Liver (tissue), 9 donors: Measurements from ENCODE around the gene ATP6V1G3. TPM values are rescaled to one million over a fixed set of nuclear protein-coding genes. Genes with fewer than 3 reads are reported as not detected.

Source experiments
- DNase-seq: peaks from one replicate; pipeline ENCODE4 v3.0.0-alpha.2; 2017; ENCODE audit warnings: low spot score
- H3K27ac ChIP-seq, 2 donors: one replicate each; pipeline ENCODE4 v1.7.0; 2013; ENCODE audit warnings: inconsistent platforms in 2 of 2, low read length in 2 of 2, control low read depth in 1 of 2, low read depth in 1 of 2, mild to moderate bottlenecking in 1 of 2
- H3K27me3 ChIP-seq, 4 donors: one replicate each; pipeline versions ENCODE4 v1.6.1 to v1.7.0; 2013; ENCODE audit warnings: low read length in 3 of 4, inconsistent platforms in 1 of 4, mild to moderate bottlenecking in 1 of 4, moderate library complexity in 1 of 4; ENCODE audit not compliant: control insufficient read depth in 4 of 4, insufficient read depth in 4 of 4
- H3K36me3 ChIP-seq, 4 donors: one replicate each; pipeline versions ENCODE4 v1.6.1 to v1.7.0; 2013; ENCODE audit warnings: low read length in 3 of 4, mild to moderate bottlenecking in 3 of 4, low read depth in 1 of 4, moderate library complexity in 1 of 4; ENCODE audit not compliant: control insufficient read depth in 4 of 4, insufficient read depth in 3 of 4
- H3K4me1 ChIP-seq, 4 donors: one replicate each; pipeline versions ENCODE4 v1.6.1 to v1.7.0; 2013; ENCODE audit warnings: low read length in 3 of 4, mild to moderate bottlenecking in 3 of 4, moderate library complexity in 1 of 4; ENCODE audit not compliant: control insufficient read depth in 4 of 4, insufficient read depth in 4 of 4
- H3K4me3 ChIP-seq, 3 donors: one replicate each; pipeline versions ENCODE4 v1.6.1 to v1.7.0; 2013; ENCODE audit warnings: low read length in 3 of 3, control low read depth in 1 of 3, low read depth in 1 of 3, mild to moderate bottlenecking in 1 of 3
- H3K9ac ChIP-seq, 2 donors: one replicate each; pipeline ENCODE4 v1.7.0; 2013; ENCODE audit warnings: low read length in 2 of 2, mild to moderate bottlenecking in 2 of 2, moderate library complexity in 2 of 2, control low read depth in 1 of 2, low read depth in 1 of 2
- H3K9me3 ChIP-seq, 4 donors: one replicate each; pipeline versions ENCODE4 v1.6.1 to v1.7.0; 2013; ENCODE audit warnings: low read length in 3 of 4; ENCODE audit not compliant: control insufficient read depth in 4 of 4
- ATF3 ChIP-seq: IDR thresholded peaks from 2 replicates; pipeline ENCODE4 v1.6.1; 2016; ENCODE audit warnings: antibody characterized with exemption
- CTCF ChIP-seq: fragments of 150-350 bp; IDR thresholded peaks from 2 replicates; pipeline ENCODE4 v1.5.1; 2017; ENCODE audit warnings: improper control_type of control experiment, low read depth, low read length; ENCODE audit not compliant: missing input control
- EGR1 ChIP-seq, 2 donors: IDR thresholded peaks; 2 replicates each; pipeline ENCODE4 v1.6.1; 2016 to 2018; ENCODE audit warnings: antibody characterized with exemption in 2 of 2, low read depth in 2 of 2
- FOXA1 ChIP-seq: IDR thresholded peaks from 2 replicates; pipeline ENCODE4 v1.6.1; 2016; ENCODE audit warnings: antibody characterized with exemption
- FOXA2 ChIP-seq: IDR thresholded peaks from 2 replicates; pipeline ENCODE4 v1.6.1; 2016; ENCODE audit warnings: antibody characterized with exemption
- GABPA ChIP-seq, 2 donors: IDR thresholded peaks in 1 of 2; conservative IDR thresholded peaks in 1 of 2; 2 replicates each; pipeline ENCODE4 v1.6.1; 2016; ENCODE audit warnings: antibody characterized with exemption in 2 of 2, mild to moderate bottlenecking in 1 of 2, moderate library complexity in 1 of 2
- HNF4A ChIP-seq, 2 donors: conservative IDR thresholded peaks; 2 replicates each; pipeline ENCODE4 v1.6.1; 2016; ENCODE audit warnings: antibody characterized with exemption in 2 of 2, mild to moderate bottlenecking in 2 of 2
- HNF4G ChIP-seq: IDR thresholded peaks from 2 replicates; pipeline ENCODE4 v1.6.1; 2016; ENCODE audit warnings: antibody characterized with exemption
- JUND ChIP-seq, 2 donors: IDR thresholded peaks; 2 replicates each; pipeline ENCODE4 v1.6.1; 2016; ENCODE audit warnings: antibody characterized with exemption in 2 of 2
- MAX ChIP-seq: IDR thresholded peaks from 2 replicates; pipeline ENCODE4 v1.6.1; 2016; ENCODE audit warnings: antibody characterized with exemption
- NR2F2 ChIP-seq: IDR thresholded peaks from 2 replicates; pipeline ENCODE4 v1.6.1; 2016; ENCODE audit warnings: antibody characterized with exemption
- RAD21 ChIP-seq, 2 donors: IDR thresholded peaks; 2 replicates each; pipeline ENCODE4 v1.6.1; 2016; ENCODE audit warnings: antibody characterized with exemption in 2 of 2, mild to moderate bottlenecking in 2 of 2
- REST ChIP-seq: IDR thresholded peaks from 2 replicates; pipeline ENCODE4 v1.6.1; 2016; ENCODE audit warnings: antibody characterized with exemption, mild to moderate bottlenecking
- RXRA ChIP-seq, 2 donors: IDR thresholded peaks; 2 replicates each; pipeline ENCODE4 v1.6.1; 2017 to 2018; ENCODE audit warnings: antibody characterized with exemption in 2 of 2, mild to moderate bottlenecking in 1 of 2
- SP1 ChIP-seq: IDR thresholded peaks from 2 replicates; pipeline ENCODE4 v1.6.1; 2018; ENCODE audit warnings: antibody characterized with exemption, mild to moderate bottlenecking
- TAF1 ChIP-seq: conservative IDR thresholded peaks from 2 replicates; pipeline ENCODE4 v1.6.1; 2016; ENCODE audit warnings: antibody characterized with exemption, mild to moderate bottlenecking
- YY1 ChIP-seq: IDR thresholded peaks from 2 replicates; pipeline ENCODE4 v1.6.1; 2016; ENCODE audit warnings: antibody characterized with exemption, mild to moderate bottlenecking
- ZBTB33 ChIP-seq: IDR thresholded peaks from 2 replicates; pipeline ENCODE4 v1.6.1; 2016; ENCODE audit warnings: antibody characterized with exemption
- WGBS: extraction: QIAGEN DNeasy Blood & Tissue Kit; methylation state at CpG from one replicate; pipeline ENCODE4 v1.1.7; 2013; 5-methylcytosine and 5-hydroxymethylcytosine counted together
- polyA plus RNA-seq, 2 donors: library from polyadenylated mRNA; stranded (reverse) in 1 of 2; unstranded in 1 of 2; fragments of 200-250 nt in 1 of 2; fragments of >200 nt in 1 of 2; fragmentation: Nextera tagmentation in 1 of 2; extraction: Ambion mirVana in 1 of 2; gene quantifications; one replicate each; pipeline versions ENCODE4 v1.2.1 to v1.2.3, GENCODE V29; 2013 to 2015
- total RNA-seq, 2 donors: library from RNA; depleted of rRNA; stranded (reverse); fragments of >200 nt; gene quantifications; one replicate each; pipeline ENCODE4 v1.2.3, GENCODE V29; 2014
- donor health status: healthy.
- donor health status: healthy.
- donor health status: healthy.
- donor health status: healthy.
- donor health status: healthy.

The ATP6V1G3 gene
- total and polyA plus RNA-seq, 4 donors = not detected

GRCh38 chr1:198564157-198564556 is 23.7 kb upstream of the ATP6V1G3 start:
- TF ChIP-seq JUND (IDR thresholded peaks at IDR 0.05) = no peak
- no peak for TF ChIP-seq ATF3
- no peak for TF ChIP-seq REST
- TF ChIP-seq HNF4G = no peak
- no peak for TF ChIP-seq NR2F2
- no peak for TF ChIP-seq RXRA (IDR thresholded peaks at IDR 0.05)
- no peak for TF ChIP-seq MAX
- TF ChIP-seq FOXA1 = no peak
- TF ChIP-seq ZBTB33 = no peak
- no peak for TF ChIP-seq EGR1 (IDR thresholded peaks at IDR 0.05; ENCODE audit: low read depth in 2 of 2)
- TF ChIP-seq FOXA2 = no peak
- TF ChIP-seq TAF1 = no peak
- TF ChIP-seq HNF4A (conservative IDR thresholded peaks at IDR 0.05) = no peak
- no peak for TF ChIP-seq CTCF
- no peak for TF ChIP-seq RAD21 (IDR thresholded peaks at IDR 0.05)
- TF ChIP-seq SP1 = no peak
- no peak for TF ChIP-seq YY1
- H3K27me3 ChIP-seq = no peaks in the 10 kb centered on the region
- no peak overlapping the region for H3K27ac ChIP-seq
- DNase-seq = no peak
- H3K9me3 ChIP-seq = no peaks in the 10 kb centered on the region
- H3K4me1 ChIP-seq = no peaks in the 10 kb centered on the region
- H3K4me3 ChIP-seq = no peak overlapping the region
- H3K9ac ChIP-seq = no peak overlapping the region
- no peaks in the 10 kb centered on the region for H3K36me3 ChIP-seq

GRCh38 chr1:198563583-198563982 is 23.1 kb upstream of the ATP6V1G3 start:
- H3K4me3 ChIP-seq = no peak overlapping the region
- no peaks in the 10 kb centered on the region for H3K36me3 ChIP-seq
- DNase-seq = no peak
- no peak overlapping the region for H3K9ac ChIP-seq
- H3K9me3 ChIP-seq = no peaks in the 10 kb centered on the region
- H3K27ac ChIP-seq = no peak overlapping the region
- WGBS = 76% methylated on average over 1 of the region's 1 CpG
- TF ChIP-seq REST (no peak), GABPA (IDR thresholded peaks at IDR 0.05 in 1 of 2, conservative IDR thresholded peaks at IDR 0.05 in 1 of 2) (no peak), NR2F2 (no peak), TAF1 (no peak), HNF4G (no peak), CTCF (no peak), RXRA (IDR thresholded peaks at IDR 0.05) (no peak), SP1 (no peak)
- no peaks in the 10 kb centered on the region for H3K27me3 ChIP-seq
- no peaks in the 10 kb centered on the region for H3K4me1 ChIP-seq
